Superior temporal gyrus (tissue), 1 donor: ENCODE measurements around the gene GPR32.
"Not testable (repeated sequence)": the region's sequence is repeated elsewhere in the genome, so short reads cannot be mapped to it uniquely, and the experiment has no call there.

Experiments
- DNase-seq: peaks from one replicate; pipeline ENCODE4 v3.0.0-alpha.2; 2016; ENCODE audit errors: extremely low spot score

GPR32 gene

GRCh38 chr19:50770164-50770563 lies at the start of gene GPR32:
Gene GPR32, plus strand, starts transcription at chr19:50770464. Its CDS starts 137 bp downstream, at chr19:50770601.
- not testable (repeated sequence) for DNase-seq

GRCh38 chr19:50720921-50721381 lies 49.3 kb upstream of the GPR32 start:
- DNase-seq: no peak

GRCh38 chr19:50721441-50722137 lies 48.7 kb upstream of the GPR32 start:
- DNase-seq: no peak

GRCh38 chr19:50722201-50723013 lies 47.9 kb upstream of the GPR32 start:
- DNase-seq: no peak

- DNase-seq: no peak
These were observed 47.2 kb upstream of the GPR32 start, which contains the start of gene CLEC11A for GRCh38 chr19:50723069-50723468. Gene CLEC11A, plus strand, starts transcription at chr19:50723364. Its CDS starts 162 bp downstream, at chr19:50723526.

- no peak for DNase-seq
These were observed 46.3 kb upstream of the GPR32 start for GRCh38 chr19:50723735-50724521.

GRCh38 chr19:50724522-50725217 lies 45.6 kb upstream of the GPR32 start:
- DNase-seq: peak; percentile 97

GRCh38 chr19:50725218-50725910 lies 44.9 kb upstream of the GPR32 start:
- DNase-seq: no peak

- DNase-seq: no peak
These were observed 44.4 kb upstream of the GPR32 start for GRCh38 chr19:50725911-50726230.

GRCh38 chr19:50728084-50728737 lies 42.1 kb upstream of the GPR32 start:
- DNase-seq: peak; percentile 46

GRCh38 chr19:50729894-50730293 lies 40.4 kb upstream of the GPR32 start:
- no peak for DNase-seq

GRCh38 chr19:50735869-50736268 lies 34.4 kb upstream of the GPR32 start:
- DNase-seq: no peak

GRCh38 chr19:50736338-50736737 lies 33.9 kb upstream of the GPR32 start:
- DNase-seq: no peak

GRCh38 chr19:50739132-50739913 lies 30.9 kb upstream of the GPR32 start:
- DNase-seq: no peak

GRCh38 chr19:50739914-50740426 lies 30.3 kb upstream of the GPR32 start:
- DNase-seq: no peak

- no peak for DNase-seq
These were observed 28.9 kb upstream of the GPR32 start for GRCh38 chr19:50741179-50741933.

- no peak for DNase-seq
These were observed 26.7 kb upstream of the GPR32 start for GRCh38 chr19:50743537-50743936.

- no peak for DNase-seq
These were observed 25.0 kb upstream of the GPR32 start for GRCh38 chr19:50745221-50745620.

GRCh38 chr19:50747141-50747540 lies 23.1 kb upstream of the GPR32 start:
- DNase-seq: not testable (repeated sequence)
